ENCODE measurements around the gene KIF16B.

Gene KIF16B

GRCh38 chr20:16346956-16347355 is 226.3 kb downstream of the KIF16B start:
- DNase-seq = no peak

GRCh38 chr20:16337707-16338106 is 235.5 kb downstream of the KIF16B start:
- DNase-seq = no peak

DNA sequence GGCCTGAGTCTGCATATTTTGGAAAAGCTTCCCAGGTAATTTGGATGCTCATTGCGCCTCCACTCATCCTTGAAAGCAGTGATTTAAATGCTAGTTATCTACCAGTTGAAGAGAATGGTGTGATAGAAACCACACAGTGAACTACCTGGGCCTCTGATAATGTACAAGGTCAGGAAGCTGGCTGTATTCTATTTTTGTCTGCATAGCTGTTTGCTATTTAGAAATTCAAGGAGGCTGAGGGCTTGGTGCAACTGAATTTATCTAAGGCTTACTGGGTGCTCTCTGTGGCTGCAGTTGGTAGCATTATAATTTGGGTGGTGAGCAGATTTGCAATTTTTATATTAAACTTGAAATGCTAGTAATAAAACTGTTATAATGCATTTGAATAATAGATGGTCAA is 245.6 kb downstream of the KIF16B start:
- no peak for DNase-seq

DNA sequence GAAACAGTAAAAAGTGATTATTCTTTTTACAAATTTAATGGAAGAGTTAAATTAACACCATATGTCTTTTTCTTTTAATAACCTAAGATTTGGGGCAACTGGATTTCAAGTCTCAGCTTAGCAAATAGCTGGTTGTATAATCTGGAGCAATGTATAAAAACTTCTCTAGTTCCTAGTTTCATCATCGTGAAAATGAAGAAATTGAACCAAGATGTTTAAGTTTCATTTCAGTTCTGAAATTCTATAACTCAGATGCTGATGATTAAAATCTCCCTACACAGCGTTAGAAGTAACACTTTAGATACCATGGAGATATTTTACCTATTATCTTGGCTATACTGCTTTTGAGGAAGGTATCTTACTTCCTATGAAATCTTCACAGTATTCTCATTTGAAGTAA is 252.0 kb downstream of the KIF16B start:
- no peak for DNase-seq

DNA sequence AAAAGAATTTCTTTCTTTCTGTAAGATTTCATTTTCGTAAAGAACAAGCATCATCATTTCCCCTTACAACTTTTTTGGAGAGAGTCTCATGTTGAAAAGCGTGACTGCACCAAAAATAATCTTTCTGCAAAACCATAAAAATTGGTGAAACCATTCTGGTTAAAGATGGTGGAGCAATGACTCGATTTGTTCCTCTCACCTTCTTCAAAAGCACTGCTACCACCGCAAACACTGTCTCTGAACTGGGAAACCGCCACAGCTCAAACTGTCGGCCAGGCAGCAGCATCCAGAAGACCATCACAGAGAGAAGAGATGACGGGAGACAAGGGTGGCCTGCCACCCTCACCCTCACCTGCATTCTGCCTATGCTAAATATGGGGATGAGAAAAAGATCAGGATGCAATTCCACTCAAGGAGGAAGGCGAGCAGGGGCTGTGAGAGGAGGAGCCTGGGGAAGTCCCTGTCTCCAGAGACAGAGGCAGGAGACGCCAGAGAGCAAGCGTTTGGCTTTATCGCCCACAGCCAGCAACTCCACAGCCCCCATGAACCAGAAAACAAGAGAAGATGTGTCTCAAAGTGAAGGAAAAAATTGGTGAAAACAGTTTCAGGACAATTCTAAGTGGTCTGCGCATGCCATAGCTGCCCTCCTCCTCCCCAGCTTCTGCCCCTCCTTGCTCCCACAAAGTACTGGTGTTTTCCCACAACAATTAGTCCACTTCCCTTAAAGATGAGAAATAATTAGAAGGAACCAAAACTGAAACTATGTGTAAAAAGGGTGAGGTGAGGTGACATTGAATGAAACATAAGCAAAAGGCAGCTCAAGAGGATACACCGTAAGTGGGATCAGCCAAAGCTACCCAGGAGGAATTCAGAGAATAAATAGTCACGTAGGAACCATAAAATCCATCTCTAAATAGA is 255.5 kb downstream of the KIF16B start:
- DNase-seq = no peak

- DNase-seq = no peak
These were observed 256.7 kb downstream of the KIF16B start for GRCh38 chr20:16316513-16316912.

DNA sequence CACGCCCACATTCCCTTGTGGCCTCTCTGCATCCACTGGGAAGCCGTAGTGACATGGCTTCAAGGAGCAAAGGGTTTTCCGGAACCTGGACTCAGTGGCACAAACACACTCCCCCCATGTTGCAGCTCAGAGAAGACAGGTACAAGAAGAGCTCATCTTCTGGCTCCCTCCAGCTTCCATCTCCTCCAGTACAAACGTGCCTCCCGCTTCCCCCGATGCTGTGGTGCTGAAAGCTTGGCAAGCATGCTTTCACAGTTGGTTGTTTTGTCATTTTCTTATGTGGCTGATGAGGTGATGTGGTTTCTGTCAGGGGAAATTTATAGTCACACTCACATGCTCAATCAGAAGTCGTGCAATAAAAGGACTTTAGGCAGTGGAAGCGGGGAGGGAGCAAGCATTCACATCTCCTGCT is 258.5 kb downstream of the KIF16B start:
- no peak for DNase-seq

GRCh38 chr20:16314320-16314719 is 258.9 kb downstream of the KIF16B start:
- no peak for DNase-seq

DNA sequence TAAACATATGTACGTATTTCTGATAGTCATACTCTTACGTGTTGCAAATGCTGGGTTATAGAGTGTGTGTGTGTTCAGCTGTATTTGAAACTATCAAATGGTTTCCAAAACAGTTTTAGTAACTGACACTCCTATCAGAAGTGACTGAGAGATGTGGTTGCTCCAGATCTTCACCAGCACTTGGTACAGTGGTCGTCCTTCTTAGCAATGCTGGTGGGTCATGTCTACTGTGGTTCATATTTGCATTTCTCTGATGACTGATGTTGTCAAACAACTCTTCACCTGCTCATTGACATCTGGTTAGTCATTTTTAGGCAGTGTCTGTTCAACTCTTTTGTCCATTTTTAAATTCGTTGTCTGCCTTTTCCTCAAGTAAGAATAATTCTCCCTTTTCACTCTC is 259.3 kb downstream of the KIF16B start:
- no peak for DNase-seq

- no peak for DNase-seq
These were observed 260.2 kb downstream of the KIF16B start for GRCh38 chr20:16312998-16313397.

GRCh38 chr20:16311756-16312155 is 261.5 kb downstream of the KIF16B start:
- no peak for DNase-seq

- DNase-seq = no peak
These were observed 264.5 kb downstream of the KIF16B start for GRCh38 chr20:16308754-16309153.

GRCh38 chr20:16302818-16303217 is 270.4 kb downstream of the KIF16B start:
- no peak for DNase-seq

GRCh38 chr20:16301986-16302385 is 271.3 kb downstream of the KIF16B start:
- no peak for DNase-seq

- no peak for DNase-seq
These were observed 273.4 kb downstream of the KIF16B start for GRCh38 chr20:16299897-16300296.

DNA sequence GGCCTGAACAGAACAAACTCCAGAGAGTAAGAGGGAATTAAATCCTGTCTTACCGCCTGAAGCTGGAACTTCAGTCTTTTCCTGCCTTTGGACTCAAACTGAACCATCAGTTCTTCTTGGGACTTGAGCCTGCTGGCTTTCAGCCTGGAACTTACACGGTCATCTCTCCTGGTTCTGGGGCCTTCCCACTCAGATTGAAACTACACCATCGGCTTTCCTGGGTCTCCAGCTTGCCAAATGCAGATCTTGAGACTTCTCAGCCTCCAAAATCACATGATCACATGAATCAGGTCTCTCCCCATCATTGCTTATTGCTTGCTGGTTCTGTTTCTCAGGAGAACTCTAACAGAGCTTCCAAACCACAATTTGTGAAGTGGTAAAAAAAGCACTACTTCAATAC is 276.3 kb downstream of the KIF16B start:
- no peak for DNase-seq

- no peak for DNase-seq
These were observed 277.7 kb downstream of the KIF16B start for GRCh38 chr20:16295534-16295933.

DNA sequence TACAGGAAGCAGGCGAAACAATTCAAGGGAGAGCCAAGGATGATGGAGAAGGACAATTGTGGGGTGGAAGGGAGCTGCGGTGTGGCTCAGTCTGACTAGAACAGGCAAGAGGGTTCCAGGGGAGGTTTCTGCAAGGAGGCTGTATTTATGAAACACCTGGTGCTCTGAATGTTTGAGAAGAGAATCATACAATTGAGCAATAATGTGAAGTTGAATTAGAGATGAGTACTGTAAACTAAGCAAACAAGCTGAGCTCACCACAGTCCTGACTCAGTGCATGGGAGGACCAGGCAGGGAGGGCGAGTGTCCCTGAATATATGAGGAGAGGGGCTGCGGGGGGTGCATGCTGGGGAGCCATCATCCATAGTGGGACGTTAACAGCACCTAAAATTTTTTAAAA is 279.7 kb downstream of the KIF16B start:
- no peak for DNase-seq

DNA sequence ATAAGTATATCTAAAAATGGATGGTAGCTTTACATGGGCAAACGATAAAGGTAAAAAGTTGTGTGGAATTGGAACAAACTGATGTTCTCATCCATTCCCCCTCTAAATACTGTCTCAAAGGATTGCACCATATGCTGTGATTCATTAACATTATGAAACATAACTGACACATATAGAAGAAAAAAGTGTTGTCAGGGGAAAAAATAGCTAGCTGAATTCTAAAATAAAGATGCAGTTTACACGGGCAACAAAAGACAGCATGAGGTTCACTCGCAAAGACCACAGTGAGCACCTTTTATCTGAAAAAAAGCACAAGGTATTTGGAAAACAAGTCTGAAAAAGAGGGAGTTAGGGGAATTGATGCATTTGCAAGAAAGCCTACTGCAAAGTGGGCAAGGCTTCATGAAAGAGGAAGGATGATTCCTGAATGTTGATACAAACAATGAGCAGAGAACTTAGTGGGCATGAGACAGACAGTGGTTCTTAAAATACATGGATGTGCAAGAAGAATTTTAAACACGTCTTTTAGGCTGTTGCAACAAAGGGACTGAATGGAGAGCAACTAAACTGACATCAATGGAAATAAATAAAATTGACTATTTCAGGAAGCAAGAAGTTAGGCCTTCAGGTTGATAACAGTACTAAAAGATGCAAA is 280.9 kb downstream of the KIF16B start:
- DNase-seq = no peak

DNA sequence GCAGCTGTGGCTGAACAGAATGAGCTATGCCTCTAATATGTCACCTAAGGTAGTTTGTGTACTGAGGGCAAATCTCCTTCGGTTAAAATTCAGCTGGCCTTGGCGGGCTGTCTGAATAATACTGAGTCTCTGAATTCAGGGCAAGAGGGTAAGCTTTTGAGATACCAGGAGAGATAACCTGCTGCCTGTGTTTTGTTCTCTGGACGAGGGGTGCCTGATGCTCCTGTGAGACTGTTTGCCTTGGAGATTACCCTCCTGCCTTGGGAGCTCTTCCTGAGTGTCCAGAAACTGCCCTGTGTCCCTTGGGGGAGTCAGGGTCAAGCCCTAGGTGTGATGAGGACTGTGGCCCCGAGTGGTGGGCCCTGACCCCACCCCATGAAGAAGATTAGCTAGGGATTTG is 282.9 kb downstream of the KIF16B start:
- no peak for DNase-seq

GRCh38 chr20:16287776-16288175 is 285.5 kb downstream of the KIF16B start:
- DNase-seq = no peak

- no peak for DNase-seq
These were observed 286.6 kb downstream of the KIF16B start for GRCh38 chr20:16286601-16287000.

DNA sequence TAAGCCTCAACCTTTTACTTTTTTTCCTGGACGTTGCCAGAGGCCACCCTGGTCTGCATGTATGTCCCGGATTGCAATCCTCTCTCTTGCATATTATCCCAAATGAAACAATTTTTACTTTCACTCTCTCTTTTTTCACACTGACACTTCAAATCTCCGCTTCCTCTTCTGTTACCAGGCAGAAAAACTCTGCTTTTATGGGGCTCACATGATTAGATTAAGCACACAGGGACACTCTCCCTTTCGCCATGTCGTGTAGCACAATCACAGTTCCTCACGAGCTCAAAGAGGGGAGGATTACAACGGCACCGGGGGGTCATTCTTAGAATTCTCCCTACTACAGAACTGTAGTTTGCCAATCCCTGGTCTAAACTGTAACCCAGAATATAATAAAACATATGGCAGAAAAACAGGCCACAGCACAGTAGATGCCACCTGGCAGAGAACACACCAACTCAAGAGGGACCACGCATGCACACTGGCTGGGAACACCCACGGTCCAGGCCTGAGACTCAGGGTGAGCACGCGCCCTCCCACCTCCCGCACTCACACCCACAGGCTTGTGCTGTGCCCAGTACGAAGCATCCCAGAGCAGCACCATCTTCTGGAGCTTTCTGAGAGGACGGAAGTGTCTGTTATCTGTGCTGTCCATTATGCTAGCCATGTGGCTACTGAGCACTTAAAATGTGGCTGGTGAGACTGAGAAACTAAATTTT is 288.7 kb downstream of the KIF16B start:
- no peak for DNase-seq

- no peak for DNase-seq
These were observed 289.3 kb downstream of the KIF16B start for GRCh38 chr20:16283978-16284377.

All from NCI-H1930 (cell line).